NCI-H1436 treated with DMSO at 0.1 percent for 48 hours (cell line): ENCODE results near the gene AQP7.
"Not testable (repeated sequence)": the region's sequence is repeated elsewhere in the genome, so short reads cannot be mapped to it uniquely, and the experiment has no call there.

Experiments used
- DNase-seq: peaks from one replicate; lab custom pipeline; 2025; lab: John Stamatoyannopoulos, UW

The AQP7 gene

GRCh38 chr9:33433871-33434270, 31.5 kb upstream of the AQP7 start:
- no peak for DNase-seq

- DNase-seq, result no peak
These were observed 29.1 kb upstream of the AQP7 start for GRCh38 chr9:33431420-33431819.

GRCh38 chr9:33430942-33431341, 28.6 kb upstream of the AQP7 start:
- no peak for DNase-seq

GRCh38 chr9:33429256-33429985, 27.1 kb upstream of the AQP7 start:
- no peak for DNase-seq

GRCh38 chr9:33426843-33427293, 24.5 kb upstream of the AQP7 start:
- no peak for DNase-seq

- no peak for DNase-seq
These were observed 22.8 kb upstream of the AQP7 start for GRCh38 chr9:33425128-33425533.

GRCh38 chr9:33424492-33424891, 22.1 kb upstream of the AQP7 start:
- DNase-seq, result not testable (repeated sequence)

GRCh38 chr9:33424043-33424442, 21.7 kb upstream of the AQP7 start:
- DNase-seq, result not testable (repeated sequence)

- DNase-seq, result no peak
These were observed 17.4 kb upstream of the AQP7 start for GRCh38 chr9:33419708-33420303.

GRCh38 chr9:33418090-33418489, 15.7 kb upstream of the AQP7 start:
- no peak for DNase-seq

GRCh38 chr9:33416996-33417395, 14.6 kb upstream of the AQP7 start:
- DNase-seq, result no peak

- no peak for DNase-seq
These were observed 13.2 kb upstream of the AQP7 start for GRCh38 chr9:33415501-33416038.

GRCh38 chr9:33414889-33415500, 12.6 kb upstream of the AQP7 start:
- no peak for DNase-seq

- DNase-seq, result no peak
These were observed 11.9 kb upstream of the AQP7 start for GRCh38 chr9:33414268-33414667.

- no peak for DNase-seq
These were observed 5.7 kb upstream of the AQP7 start for GRCh38 chr9:33408087-33408486.

- no peak for DNase-seq
These were observed 4.7 kb upstream of the AQP7 start for GRCh38 chr9:33407061-33407460.

- DNase-seq, result no peak
These were observed 2.5 kb upstream of the AQP7 start for GRCh38 chr9:33404788-33405362.

- no peak for DNase-seq
These were observed 1.8 kb upstream of the AQP7 start for GRCh38 chr9:33403941-33404787.

GRCh38 chr9:33401809-33402208, 559 bp downstream of the AQP7 start:
- DNase-seq, result not testable (repeated sequence)

GRCh38 chr9:33399047-33399446, 3.3 kb downstream of the AQP7 start:
- not testable (repeated sequence) for DNase-seq

GRCh38 chr9:33397801-33398200, 4.6 kb downstream of the AQP7 start:
- not testable (repeated sequence) for DNase-seq
